ENCODE results near the gene GRIA4. TPM values are rescaled to one million over a fixed set of nuclear protein-coding genes. Genes with fewer than 3 reads are reported as not detected.

The GRIA4 gene
- total RNA-seq, 4 donors from 2014 or later: not detected

DNA sequence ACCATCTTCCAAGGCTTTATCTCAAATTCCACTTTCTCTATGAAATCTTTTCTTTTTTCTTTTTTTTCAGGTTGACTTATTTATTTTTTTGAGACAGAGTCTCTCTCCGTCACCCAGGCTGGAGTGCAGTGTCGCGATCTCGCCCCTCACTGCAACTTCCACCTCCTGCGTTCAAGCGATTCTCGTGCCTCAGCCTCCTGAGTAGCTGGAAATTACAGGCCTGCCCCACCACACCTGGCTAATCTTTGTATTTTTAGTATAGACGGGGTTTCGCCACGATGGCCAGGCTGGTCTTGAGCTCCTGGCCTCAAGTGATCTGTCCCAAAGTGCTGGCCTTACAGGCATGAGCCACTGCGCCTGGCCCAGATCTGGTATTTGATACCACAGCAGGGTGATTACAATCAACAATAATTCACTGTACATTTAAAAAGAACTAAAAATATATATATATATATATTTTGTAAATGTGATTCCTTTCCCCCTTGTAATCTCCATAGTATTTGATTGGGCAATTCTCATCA, 290.7 kb downstream of the GRIA4 start:
- no peaks in the 10 kb centered on the region for H3K27me3 ChIP-seq
- DNase-seq (ENCODE audit: low spot score in 2 of 2): no peak
- 94 to 96% methylated on average over 11 of the region's 11 CpGs for WGBS, 2 donors
- H3K4me1 ChIP-seq: peaks cover 0 to 5% (median 0%) of the 10 kb centered on the region in 4 donors
- H3K9me3 ChIP-seq: peaks cover 0 to 4% (median 0%) of the 10 kb centered on the region in 4 donors
- no peak overlapping the region for H3K27ac ChIP-seq
- H3K36me3 ChIP-seq: no peaks in the 10 kb centered on the region
- H3K4me3 ChIP-seq: no peak overlapping the region
- TF ChIP-seq POLR2A (IDR thresholded peaks at IDR 0.05) (no peak), EP300 (IDR thresholded peaks at IDR 0.05) (no peak)
- TF ChIP-seq, protein P1, sequence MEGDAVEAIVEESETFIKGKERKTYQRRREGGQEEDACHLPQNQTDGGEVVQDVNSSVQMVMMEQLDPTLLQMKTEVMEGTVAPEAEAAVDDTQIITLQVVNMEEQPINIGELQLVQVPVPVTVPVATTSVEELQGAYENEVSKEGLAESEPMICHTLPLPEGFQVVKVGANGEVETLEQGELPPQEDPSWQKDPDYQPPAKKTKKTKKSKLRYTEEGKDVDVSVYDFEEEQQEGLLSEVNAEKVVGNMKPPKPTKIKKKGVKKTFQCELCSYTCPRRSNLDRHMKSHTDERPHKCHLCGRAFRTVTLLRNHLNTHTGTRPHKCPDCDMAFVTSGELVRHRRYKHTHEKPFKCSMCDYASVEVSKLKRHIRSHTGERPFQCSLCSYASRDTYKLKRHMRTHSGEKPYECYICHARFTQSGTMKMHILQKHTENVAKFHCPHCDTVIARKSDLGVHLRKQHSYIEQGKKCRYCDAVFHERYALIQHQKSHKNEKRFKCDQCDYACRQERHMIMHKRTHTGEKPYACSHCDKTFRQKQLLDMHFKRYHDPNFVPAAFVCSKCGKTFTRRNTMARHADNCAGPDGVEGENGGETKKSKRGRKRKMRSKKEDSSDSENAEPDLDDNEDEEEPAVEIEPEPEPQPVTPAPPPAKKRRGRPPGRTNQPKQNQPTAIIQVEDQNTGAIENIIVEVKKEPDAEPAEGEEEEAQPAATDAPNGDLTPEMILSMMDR (IDR thresholded peaks at IDR 0.05): no peak

GRCh38 chr11:105903113-105903512, 293.2 kb downstream of the GRIA4 start:
- 37 to 53% methylated on average over 2 of the region's 2 CpGs for WGBS, 2 donors
- DNase-seq (ENCODE audit: low spot score in 2 of 2): no peak
- H3K27me3 ChIP-seq: no peaks in the 10 kb centered on the region
- no peak overlapping the region for H3K27ac ChIP-seq
- H3K4me1 ChIP-seq: peaks cover 0 to 5% (median 0%) of the 10 kb centered on the region in 4 donors
- no peak for TF ChIP-seq POLR2A (IDR thresholded peaks at IDR 0.05)
- no peaks in the 10 kb centered on the region for H3K9me3 ChIP-seq
- no peak overlapping the region for H3K4me3 ChIP-seq
- H3K36me3 ChIP-seq: no peaks in the 10 kb centered on the region

DNA sequence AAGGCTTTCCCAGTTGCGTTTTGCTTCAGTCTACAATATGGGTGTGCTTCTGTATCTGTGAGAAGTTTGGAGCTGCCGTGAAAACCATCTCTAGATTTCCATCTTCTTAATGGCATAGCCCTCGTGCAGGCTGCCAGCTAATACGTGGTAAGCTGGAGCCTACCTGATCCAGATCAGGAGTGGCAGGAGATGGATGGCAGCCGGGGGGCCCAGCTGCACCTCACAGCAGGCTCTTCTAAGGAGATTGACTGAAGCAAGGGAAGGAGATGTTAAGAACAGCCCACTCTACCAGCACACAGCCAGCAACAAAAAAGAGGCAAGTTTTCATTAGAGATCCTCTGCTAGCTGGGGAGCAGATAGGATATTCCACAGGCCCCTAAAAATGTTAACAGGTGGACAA, 296.6 kb downstream of the GRIA4 start:
- no peaks in the 10 kb centered on the region for H3K9me3 ChIP-seq
- H3K4me1 ChIP-seq: no peaks in the 10 kb centered on the region
- H3K27me3 ChIP-seq: no peaks in the 10 kb centered on the region
- H3K27ac ChIP-seq: no peak overlapping the region
- no peak overlapping the region for H3K4me3 ChIP-seq
- TF ChIP-seq, protein P1 (IDR thresholded peaks at IDR 0.05): no peak
- TF ChIP-seq POLR2A (IDR thresholded peaks at IDR 0.05) (no peak), EP300 (IDR thresholded peaks at IDR 0.05) (no peak)
- WGBS, 2 donors: 87 to 97% methylated on average over 5 of the region's 5 CpGs
- DNase-seq (ENCODE audit: low spot score in 2 of 2): no peak
- H3K36me3 ChIP-seq: no peaks in the 10 kb centered on the region

DNA sequence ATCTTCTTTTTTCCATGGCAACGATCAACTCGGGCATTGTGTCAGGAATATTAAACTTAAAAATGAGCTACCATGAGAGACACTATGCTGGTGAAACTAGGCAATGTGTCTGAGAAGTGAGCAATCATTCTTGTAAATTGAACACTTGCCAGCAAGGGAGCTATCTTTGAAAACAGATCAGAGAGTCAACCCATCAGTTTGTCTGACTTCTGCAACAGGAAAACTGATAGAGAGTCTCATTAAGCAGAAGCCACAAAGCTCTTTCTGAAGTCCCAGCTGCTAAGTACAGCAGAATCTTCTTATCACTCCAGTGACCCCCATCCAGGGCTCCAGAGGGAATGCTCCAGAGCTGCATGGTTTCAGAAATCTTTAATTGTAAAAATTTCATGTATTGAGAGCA, 297.4 kb downstream of the GRIA4 start:
- no peak for TF ChIP-seq POLR2A (IDR thresholded peaks at IDR 0.05)
- no peak for TF ChIP-seq EP300 (IDR thresholded peaks at IDR 0.05)
- TF ChIP-seq, protein P1 (IDR thresholded peaks at IDR 0.05): no peak
- H3K27ac ChIP-seq: no peak overlapping the region
- WGBS, 2 donors: 91 to 92% methylated on average over 2 of the region's 2 CpGs
- H3K4me3 ChIP-seq: no peak overlapping the region
- no peaks in the 10 kb centered on the region for H3K27me3 ChIP-seq
- H3K36me3 ChIP-seq: no peaks in the 10 kb centered on the region
- no peaks in the 10 kb centered on the region for H3K4me1 ChIP-seq
- H3K9me3 ChIP-seq: no peaks in the 10 kb centered on the region
- DNase-seq (ENCODE audit: low spot score in 2 of 2): no peak

GRCh38 chr11:105910095-105910715, 300.3 kb downstream of the GRIA4 start:
- DNase-seq (ENCODE audit: low spot score in 2 of 2): no peak
- H3K9me3 ChIP-seq: no peaks in the 10 kb centered on the region
- H3K4me3 ChIP-seq: no peak overlapping the region
- no peaks in the 10 kb centered on the region for H3K27me3 ChIP-seq
- no peaks in the 10 kb centered on the region for H3K4me1 ChIP-seq
- H3K27ac ChIP-seq: no peak overlapping the region
- WGBS, 2 donors: 84 to 87% methylated on average over 5 of the region's 5 CpGs
- TF ChIP-seq POLR2A (IDR thresholded peaks at IDR 0.05) (no peak), EP300 (IDR thresholded peaks at IDR 0.05) (no peak)
- TF ChIP-seq, protein P1 (IDR thresholded peaks at IDR 0.05): no peak
- H3K36me3 ChIP-seq: no peaks in the 10 kb centered on the region
